ENCODE measurements around the gene AKAP11.
A peak's percentile ranks its signal among the peaks of the same experiment; 100 is the strongest.
"Not testable (repeated sequence)": the region's sequence is repeated elsewhere in the genome, so short reads cannot be mapped to it uniquely, and the experiment has no call there.

The AKAP11 gene

DNA sequence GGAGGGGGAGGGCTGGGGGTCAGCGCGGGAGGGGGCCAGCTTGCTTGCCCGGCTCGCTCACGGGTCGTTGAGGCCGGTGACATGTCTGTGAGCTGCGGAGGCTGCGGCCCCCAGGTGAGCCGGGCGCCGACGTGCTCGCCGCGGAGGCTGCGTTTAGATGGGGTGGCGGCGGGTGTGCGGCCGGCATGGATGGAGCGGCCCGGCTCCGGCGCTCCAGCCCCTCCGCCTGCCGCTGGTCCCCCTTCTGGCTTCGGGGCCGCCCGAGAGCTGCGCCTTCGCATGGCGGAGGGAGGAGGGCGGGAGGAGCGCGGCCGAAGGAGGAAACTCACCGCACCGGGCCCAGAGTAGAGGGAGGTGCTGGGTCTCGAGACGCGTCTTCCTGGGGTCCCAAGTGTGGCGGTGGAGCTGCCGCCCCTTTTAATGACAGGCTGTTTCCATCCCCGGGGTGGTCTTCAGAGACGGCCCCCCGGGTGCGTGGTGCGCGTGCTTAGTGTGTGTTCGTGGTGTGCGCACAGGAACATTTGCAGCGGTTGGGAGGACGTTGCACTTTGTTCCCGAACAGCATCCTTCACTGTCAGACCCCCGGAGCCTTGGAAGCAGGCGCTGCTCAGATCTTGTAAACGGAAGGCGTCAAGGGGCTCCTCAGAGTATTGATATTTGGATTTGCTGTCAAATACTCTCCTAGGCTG is at the start of gene AKAP11:
Gene AKAP11, plus strand, starts transcription at position 38 of the 689 bp plus-strand sequence. CDS start 14,197 bp downstream, outside the sequence.
- no peak for DNase-seq

DNA sequence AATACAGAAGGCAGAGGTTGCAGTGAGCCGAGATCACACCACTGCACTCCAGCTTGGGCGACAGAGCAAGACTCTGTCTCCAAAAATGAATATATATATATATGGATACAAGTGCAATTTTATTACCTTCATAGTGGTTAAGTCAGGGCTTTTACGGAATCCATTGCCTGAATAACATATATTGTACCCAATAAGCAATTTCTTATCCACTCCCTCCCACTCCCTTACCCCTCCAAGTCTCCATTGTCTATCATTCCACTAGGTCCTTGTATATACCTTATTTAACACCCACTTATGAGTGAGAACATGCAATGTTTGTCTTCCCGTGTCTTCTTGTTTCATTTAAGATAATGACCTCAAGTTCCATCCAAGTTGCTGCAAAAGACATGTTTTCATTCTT is 48.3 kb upstream of the AKAP11 start:
- no peak for DNase-seq

DNA sequence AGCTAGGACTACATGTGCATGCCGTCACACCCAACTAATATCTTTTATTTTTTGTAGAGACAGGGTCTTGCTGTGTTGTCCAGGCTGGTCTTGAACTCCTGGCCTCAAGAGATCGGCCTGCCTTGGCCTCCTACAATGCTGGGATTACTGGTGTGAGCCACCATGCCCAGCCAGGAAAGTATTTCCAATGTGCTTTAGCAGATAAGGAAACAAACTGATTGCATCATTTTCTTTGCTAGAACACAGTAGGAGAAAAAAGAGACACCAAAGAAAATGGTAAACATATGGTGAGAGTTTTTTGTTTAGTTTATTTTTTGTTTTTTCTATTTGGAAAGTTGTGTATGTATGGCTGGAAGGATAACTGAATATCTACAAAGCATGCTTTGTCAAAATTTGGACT is 46.9 kb upstream of the AKAP11 start:
- no peak for DNase-seq

DNA sequence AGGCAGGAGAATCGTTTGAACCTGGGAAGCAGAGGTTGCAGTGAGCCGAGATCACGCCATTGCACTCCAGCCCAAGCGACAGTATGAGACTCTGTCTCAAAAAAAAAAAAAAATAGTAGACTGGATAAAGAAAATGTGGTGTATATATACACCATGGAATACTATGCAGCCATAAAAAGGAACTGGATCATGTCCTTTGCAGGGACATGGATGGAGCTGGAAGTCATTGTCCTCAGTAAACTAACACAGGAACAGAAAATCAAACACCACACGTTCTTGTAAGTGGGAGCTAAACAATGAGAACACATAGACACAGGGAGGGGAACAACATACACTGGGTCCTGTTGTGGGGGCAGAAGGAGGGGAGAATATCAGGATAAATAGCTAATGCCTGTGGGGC is 45.2 kb upstream of the AKAP11 start:
- not testable (repeated sequence) for DNase-seq

- DNase-seq, result no peak
Measured at GRCh38 chr13:42228527-42228926, 43.4 kb upstream of the AKAP11 start.

DNA sequence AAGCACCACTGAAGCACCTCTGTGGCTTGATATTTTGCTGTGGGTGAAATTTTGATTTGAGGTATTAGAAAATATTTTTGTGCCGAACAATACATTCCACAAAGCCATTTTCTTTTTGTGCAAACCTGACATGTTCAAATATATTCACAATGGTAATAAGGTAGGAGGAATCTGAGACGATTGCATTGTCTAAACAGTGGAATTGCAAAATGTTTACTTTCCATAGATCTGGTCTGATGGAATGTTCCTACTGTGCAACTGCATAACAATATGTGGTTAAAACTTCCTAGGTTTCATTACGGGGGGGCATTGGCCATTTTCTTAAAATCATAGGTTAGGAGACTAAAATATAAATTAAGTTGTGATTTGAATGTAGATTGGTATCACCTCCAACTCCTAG is 42.7 kb upstream of the AKAP11 start:
- no peak for DNase-seq

GRCh38 chr13:42232671-42233070 is 39.3 kb upstream of the AKAP11 start:
- DNase-seq, result no peak

- DNase-seq, result no peak
Measured at GRCh38 chr13:42233726-42234125, 38.2 kb upstream of the AKAP11 start.

DNA sequence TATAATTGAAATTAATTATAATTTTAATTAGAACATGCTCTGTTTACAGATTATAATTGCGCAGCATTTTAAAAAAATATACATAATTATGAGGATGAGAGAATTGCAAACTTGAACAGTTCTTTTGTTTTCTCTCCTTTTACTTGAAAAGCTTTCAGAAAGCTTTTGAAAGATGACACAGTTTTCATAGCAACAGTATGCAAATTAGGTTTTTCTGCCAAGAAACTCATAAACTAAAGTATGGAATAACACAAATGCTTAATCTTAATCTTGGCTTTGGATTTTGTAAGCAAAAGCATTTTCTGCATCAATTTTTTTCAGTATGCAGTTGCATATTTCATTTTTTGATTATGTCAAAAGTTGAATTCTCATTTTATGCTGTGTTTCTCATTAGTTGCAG is 32.8 kb upstream of the AKAP11 start:
- DNase-seq, result no peak

GRCh38 chr13:42239644-42240043 is 32.3 kb upstream of the AKAP11 start:
- no peak for DNase-seq

GRCh38 chr13:42246541-42246940 is 25.4 kb upstream of the AKAP11 start:
- no peak for DNase-seq

GRCh38 chr13:42247883-42248282 is 24.1 kb upstream of the AKAP11 start:
- no peak for DNase-seq

DNA sequence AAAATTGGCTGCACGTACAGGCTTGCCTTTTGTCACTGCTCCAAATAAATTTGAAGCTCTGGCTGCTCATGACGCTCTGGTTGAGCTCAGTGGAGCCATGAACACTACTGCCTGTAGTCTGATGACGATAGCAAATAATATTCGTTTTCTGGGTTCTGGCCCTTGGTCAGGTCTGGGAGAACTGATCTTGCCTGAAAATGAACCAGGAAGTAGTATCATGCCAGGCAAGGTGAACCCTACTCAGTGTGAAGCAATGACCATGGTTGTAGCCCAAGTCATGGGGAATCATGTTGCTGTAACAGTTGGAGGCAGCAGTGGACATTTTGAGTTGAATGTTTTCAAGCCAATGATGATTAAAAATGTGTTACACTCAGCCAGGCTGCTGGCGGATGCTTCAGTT is 16.1 kb upstream of the AKAP11 start:
- DNase-seq, result no peak

DNA sequence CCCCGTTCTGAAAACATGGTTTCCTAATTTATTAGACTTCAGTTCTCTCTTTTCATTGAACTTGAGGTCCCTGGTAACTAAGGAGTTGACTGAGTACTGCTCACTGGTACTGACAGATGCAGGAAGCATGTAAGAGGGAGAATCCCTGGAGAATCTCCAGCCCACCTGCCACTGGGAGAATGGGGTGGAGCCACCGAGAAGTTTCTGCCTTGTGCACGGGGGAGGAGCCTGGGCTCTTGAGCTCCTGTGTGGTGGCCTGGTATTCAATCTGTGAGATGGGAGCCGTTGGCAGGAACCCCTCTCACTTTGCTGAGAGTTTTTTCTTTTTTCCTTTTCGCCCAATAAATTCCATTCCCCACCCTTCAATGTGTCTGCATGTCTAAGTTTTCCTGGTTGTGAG is 13.2 kb upstream of the AKAP11 start:
- DNase-seq, result no peak

- no peak for DNase-seq
Measured at GRCh38 chr13:42259515-42259914, 12.4 kb upstream of the AKAP11 start.

DNA sequence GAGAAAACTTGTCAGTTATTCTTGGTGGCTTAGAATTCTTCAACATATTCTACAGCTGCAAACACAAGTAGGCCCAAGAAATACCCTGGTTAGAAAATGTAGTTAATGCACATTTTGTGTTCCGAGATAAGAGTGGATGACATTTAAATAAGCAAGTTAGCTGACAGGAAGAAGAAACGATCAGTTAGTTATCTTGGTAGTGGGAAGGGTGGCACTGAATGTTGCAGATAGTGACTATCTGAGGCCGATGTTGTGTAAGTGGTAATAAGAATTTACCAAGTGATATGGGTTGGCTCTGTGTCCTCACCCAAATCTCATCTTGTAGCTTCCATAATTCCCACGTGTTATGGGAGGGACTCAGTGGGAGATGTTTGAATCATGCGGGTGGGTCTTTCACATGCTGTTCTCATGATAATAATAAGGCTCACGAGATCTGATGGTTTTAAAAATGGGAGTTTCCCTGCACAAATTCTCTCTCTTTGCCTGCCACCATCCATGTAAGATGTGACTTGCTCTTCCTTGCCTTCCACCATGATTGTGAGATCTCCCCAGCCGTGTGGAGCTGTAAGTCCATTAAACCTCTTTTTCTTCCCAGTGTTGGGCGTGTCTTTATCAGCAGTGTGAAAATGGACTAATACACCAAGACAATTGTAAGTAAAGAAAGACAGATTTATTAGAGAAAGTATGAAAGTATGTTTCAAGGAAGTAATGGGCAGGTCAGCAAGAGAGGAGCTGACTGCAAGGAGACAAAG is 10.9 kb upstream of the AKAP11 start:
- no peak for DNase-seq

- DNase-seq, result no peak
Measured at GRCh38 chr13:42266473-42266872, 5.5 kb upstream of the AKAP11 start.

DNA sequence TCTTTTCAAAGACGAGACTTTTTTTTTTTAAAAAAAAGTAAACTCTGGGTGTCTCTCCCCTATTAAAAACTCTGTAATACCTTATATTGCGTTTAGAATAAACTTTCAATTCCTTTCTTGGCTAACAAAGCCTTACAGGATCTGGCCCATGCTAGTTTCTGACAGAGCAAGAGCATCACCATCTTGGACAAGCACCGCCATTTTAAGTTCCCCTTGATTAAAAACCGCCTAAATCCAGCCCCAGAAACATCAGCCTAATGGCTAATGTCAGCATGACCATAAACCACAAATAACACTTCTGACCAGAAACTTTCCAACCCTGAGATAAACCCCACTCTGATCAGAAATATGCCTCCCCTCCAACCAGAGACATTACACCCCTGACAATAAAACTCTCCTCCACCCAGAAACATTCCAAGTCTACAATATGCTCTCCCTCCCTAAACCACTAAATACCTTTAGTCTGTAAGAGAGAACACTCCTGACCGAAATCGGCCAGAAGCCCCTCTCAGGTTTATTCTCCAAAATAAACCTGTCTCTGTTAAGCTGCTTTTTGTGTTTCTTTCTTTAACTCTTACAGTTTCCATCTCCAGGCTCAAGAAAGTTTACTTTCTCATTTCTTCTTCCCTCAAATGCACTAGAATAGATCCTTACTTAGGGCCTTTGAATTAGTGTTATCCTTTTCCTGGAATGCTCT is 1.6 kb upstream of the AKAP11 start:
- DNase-seq, result no peak

- DNase-seq, result no peak
Measured at GRCh38 chr13:42270857-42271215, 1.1 kb upstream of the AKAP11 start.

DNA sequence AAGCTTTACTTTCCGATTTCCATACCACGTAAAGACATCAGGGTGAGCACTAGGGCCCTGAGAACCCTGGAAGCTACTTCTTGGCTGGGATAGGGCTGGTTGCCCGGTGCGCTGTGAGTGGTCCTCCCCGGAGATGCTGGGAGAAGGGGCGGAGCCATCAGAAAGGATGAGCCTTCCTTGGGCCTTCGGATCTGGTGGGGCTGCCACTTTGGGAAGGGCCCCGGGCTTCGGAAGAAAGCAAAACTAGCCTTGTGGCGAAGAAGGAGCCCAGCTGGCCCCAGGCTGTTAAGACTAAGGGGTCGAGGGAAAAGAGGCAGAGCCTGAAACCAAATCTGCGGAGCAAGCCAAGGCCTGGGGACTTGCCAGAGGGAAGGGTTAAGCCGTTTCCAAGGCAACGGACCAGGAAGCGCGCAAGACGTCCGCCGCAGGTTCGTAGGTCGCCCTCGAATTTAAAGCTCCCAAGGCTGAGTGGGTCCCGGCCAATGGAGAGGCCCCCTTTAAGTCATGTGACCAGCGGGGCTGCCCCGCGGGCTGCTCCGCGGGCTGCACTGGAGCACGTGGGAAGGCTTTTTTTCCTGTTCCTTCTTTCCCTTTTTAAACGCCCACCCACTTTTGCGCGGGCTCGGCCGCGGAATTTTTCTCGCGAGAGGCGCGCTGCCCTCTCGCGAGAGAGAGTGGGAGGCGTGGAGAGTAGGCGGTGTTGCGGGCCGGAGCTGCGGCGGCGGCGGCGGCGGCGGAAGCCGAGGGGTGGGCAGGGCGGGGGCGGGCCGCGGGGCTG is 426 bp upstream of the AKAP11 start:
- peak; percentile 73 for DNase-seq

- DNase-seq, result no peak
Measured at GRCh38 chr13:42272804-42273175, 838 bp downstream of the AKAP11 start.

- no peak for DNase-seq
Measured at GRCh38 chr13:42274386-42275097, 2.6 kb downstream of the AKAP11 start.

DNA sequence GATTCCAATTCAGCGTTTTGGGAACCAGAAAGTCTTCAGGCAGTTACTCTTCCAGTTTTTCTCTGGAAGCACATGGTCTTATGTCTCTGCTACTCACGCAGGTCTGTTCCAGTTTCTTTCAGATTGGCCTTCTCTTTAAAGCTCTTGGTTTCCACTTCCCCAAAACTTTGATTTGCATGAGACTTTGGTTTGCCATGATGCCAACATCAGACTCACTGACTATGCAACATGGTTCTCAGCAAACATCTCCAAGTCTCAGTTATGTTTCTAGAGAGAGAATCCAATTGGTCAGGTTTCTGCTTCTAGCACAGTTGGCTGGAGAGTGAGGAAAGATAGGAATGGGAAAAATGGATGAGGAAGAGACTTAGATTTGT is 3.1 kb downstream of the AKAP11 start:
- no peak for DNase-seq
